Measurements from ENCODE around the gene ZNF548.

DNA sequence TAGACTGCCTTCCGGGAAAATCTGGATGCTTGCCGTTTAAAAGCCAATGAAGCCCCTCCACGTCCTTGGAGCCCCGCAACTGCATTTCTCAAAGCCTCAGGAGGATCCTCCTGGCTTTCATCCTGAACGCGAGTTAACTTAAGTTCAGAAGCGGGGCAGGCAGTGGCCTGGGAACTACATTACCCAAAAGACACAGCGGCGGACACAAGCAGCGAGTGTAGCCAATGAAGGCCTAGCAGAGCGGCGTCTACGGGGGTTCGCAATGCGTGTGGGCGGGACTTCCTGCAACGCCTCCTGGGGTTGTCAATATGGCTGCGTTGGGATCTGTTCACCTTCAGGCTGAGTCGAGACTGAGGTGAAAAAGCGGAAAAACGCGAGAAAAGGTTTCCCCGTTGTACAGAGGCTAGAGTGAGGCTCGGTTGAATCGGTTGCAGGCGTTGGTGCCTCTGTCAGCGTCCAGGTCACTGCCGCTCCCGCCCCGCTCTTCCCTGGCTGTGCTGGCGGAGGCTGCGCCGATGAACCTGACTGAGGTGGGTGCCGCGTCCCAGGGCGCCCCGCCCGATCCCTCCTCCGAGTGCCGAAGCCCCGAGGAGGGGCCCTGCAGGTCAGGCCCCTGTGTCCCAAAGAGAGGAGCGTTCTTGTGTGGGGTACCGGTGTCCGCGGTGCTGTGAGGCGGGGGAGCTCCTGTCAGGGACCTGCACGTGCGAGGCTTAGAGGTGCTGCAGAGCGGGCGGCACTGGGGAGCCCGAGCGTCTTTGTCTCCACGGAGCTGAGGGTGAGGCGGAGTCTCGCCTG, 21.4 kb downstream of the ZNF548 start, which contains the start of gene ZNF17:
- TF ChIP-seq, protein P1, sequence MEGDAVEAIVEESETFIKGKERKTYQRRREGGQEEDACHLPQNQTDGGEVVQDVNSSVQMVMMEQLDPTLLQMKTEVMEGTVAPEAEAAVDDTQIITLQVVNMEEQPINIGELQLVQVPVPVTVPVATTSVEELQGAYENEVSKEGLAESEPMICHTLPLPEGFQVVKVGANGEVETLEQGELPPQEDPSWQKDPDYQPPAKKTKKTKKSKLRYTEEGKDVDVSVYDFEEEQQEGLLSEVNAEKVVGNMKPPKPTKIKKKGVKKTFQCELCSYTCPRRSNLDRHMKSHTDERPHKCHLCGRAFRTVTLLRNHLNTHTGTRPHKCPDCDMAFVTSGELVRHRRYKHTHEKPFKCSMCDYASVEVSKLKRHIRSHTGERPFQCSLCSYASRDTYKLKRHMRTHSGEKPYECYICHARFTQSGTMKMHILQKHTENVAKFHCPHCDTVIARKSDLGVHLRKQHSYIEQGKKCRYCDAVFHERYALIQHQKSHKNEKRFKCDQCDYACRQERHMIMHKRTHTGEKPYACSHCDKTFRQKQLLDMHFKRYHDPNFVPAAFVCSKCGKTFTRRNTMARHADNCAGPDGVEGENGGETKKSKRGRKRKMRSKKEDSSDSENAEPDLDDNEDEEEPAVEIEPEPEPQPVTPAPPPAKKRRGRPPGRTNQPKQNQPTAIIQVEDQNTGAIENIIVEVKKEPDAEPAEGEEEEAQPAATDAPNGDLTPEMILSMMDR (IDR thresholded peaks at IDR 0.05): no peak
- TF ChIP-seq POLR2AphosphoS5 (IDR thresholded peaks at IDR 0.05; ENCODE audit: low read depth, low read length) (peak; percentile 52; the same call in 1 of the 2 replicates), TCF7L2 (IDR thresholded peaks at IDR 0.05; ENCODE audit: low read depth, low read length) (no peak)
